HG03280 (cell line): ENCODE results near the gene RIMKLA.

Source experiments
- ATAC-seq: cut with Tn5 transposase; IDR thresholded peaks from one replicate; pipeline ENCODE4 v1.9.1; 2021; ENCODE audit warnings: mild to moderate bottlenecking, moderate library complexity; ENCODE audit not compliant: unreplicated experiment

The RIMKLA gene

DNA sequence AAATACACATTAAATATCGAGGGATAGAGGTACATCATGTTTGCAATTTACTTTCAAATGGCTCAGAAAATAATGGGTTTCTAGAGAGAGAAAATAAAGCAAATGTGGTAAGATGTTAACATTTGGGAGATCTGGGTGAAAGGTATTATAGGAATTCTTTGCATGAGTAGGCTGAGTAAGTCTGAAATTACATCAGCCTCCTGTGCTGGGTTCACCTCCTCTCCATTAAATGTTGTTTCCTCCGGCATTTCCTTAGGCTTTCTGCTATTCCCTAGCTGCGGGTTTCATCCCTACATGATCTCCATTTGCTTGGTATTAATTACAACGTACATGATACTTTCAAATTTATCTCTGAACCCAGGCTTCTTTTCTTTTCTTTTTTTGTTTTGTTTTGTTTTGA, 43.6 kb downstream of the RIMKLA start:
- no peak for ATAC-seq

DNA sequence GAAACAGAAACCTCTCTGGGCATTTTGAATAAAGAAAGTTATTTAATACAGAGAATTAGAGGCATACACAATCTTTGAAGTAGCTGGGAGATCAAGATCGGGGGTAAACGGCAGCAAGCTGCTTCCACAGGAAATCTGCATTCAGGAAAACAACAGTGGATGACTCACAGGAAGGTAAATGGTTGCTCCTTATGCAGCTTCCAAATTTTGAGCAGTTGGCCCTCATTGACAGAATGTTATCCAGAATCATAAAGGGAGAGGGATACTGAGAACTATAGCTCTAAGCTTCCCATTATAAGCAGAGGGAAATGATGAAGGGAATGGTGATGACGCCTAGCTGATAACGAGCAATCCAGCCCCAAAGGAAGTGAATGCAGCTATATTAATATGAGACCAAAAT, 46.6 kb downstream of the RIMKLA start:
- no peak for ATAC-seq

DNA sequence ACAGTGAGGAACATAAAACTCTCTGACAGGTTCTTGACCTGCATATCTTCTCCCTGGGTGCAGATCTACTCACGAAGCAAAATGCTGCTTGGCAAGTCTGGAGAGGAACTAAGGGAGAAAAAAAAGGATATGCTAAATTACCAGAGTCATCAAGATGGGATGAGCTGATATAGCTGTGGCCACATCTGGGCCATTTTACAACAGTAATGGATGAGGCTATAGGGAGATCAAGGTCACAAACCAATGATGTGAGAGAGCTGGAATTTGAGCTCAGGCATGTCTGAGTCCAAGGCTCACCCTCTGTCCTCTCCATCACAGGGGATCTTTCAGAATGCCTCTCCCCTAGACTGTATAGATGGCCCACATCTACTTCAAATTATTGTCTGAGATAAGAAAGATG, 49.0 kb downstream of the RIMKLA start:
- ATAC-seq, result no peak

DNA sequence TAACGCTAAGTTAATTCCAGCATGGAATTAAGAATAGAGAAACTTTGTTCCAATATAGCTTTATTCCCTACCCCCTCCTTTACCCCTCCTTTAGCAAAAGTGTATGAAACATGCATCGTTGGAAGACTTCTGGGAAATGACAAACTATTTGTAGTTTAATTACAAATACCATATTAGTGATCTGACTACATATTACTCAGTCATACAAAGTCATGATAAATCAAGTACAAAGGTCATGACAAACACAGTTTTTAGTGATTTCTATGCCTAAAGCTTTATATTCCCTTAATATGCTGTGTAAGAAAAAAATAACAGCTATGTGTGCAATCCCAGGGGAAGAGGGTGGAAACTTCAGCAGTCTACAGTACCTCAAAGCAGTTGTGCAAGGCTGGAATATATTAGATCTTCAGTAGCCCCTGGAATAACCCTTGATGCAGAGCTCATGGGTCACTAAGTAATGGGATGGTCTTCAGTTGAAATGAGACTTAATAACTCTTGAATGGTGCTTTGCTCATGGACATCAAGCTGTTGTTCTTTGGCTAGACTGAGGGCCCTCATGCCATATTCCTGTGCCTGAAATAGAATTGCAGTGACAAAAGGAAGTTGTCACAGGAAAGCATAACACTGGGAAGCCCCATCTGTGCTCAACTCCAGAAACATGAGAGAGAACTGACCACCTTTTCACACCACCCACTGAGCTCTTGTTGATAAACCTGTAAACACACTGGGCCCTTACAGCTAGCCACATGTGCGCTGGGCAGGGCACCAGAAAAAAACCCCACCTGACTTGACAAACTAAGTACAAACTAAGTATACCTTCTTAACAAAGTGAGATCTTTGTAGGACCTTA, 49.9 kb downstream of the RIMKLA start:
- ATAC-seq, result no peak

DNA sequence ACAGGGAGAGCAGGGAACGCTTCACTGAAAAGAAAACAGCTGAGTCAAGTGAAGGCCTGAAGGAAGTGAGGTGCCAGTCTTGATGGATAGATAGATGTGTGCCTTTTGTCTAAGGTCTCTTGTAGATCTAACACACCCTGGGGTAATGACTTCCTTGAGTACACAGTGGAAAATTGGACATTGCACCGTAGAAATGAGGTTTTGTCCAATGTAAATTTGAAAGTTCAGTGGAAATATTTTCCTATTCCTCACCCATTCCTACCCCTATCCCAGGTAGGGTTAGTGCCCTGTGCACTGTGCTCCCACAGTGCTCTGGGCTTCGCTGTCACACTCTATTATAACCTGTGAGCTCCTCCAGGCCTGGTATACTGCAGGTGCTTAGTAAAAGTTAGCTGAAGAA, 50.9 kb downstream of the RIMKLA start:
- ATAC-seq, result no peak

DNA sequence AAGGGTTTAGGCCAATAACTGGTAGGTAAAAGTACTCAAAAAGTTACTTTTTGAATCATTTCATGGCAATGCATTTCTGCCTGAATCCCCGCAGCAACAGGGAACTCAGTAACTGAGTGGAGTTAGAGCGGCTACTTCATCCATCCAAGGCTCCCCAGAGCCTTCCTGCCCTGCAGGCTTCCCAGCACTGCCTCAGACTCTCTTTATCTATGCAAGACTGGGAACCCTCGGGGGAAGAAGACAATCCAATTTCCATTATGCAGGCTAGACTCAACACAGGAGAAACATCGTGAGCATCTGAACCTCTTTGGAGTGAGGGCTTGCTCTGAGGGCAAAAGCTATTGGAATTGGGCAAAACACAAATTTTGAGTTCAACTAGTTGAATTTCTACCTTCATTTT, 52.1 kb downstream of the RIMKLA start:
- ATAC-seq, result no peak

DNA sequence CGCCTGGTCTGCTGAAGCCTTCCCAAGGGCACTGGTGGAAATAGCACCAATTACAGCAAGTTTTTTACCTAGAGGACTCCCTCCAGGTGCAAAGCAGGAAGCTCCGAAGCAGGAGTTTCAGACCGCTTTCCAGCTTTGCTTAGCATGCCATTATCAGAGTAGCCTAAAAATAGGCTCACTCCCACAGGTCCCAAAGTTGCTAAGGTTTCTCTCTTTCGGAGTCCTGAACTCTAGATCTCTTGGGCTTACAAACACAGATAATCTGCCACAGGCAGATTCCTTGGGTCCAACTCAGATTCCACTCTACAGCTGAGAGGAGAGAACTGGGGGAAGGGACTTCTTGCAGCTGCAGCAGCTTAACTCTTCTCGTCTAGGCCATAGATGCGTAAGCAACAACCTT, 52.8 kb downstream of the RIMKLA start:
- ATAC-seq, result no peak

DNA sequence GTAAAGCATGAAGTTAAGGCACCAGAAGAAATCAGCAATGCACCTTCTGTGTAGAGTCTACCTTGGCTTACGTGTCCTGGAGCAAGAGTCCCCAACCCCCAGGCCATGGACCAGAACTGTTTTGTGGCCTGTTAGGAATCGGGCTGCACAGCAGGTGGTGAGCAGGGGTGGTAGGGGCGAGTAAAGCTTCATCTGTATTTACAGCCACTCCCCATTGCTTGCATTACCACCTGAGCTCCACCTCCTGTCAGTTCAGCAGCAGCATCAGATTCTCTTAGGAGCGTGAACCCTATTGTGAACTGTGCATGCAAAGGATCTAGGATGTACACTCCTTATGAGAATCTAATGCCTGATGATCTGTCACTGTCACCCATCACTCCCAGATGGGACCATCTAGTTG, 53.7 kb downstream of the RIMKLA start:
- ATAC-seq, result no peak

DNA sequence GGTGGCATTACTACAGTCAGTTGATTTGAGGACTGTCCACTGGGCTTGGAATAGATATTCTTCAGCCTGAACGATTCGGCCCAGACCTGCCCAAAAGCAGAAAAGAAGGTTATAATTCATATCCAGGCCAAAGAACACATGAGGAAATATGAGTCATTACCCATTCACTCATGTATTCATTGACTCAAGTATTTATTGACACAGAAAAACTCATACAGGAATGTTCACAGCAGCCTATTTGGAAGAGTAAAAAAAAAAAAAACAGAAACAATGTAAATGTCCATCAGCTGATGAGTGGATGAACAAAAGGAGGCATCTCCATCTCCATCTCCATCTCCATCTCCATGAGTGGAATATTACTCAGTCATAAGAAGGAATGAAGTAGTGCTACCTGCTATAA, 59.3 kb downstream of the RIMKLA start:
- ATAC-seq, result no peak

DNA sequence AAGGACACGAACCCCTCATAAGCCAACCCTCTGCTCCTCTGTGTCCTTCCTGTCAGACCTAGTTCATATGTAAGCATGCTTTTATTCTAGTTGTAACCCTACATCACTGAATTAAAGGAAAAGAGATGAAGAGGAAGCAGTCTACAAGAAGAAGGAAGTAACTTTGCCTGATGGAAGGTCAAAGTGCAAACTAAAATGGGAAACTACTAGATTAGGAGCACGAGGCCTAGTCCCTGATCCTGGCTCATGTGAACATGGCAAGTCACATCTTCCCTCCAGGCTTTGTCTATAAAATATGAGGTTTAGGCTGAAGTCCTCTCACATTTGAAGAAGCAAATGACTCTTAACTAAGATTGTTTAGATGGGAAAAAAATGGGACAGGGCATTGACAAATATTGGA, 62.1 kb downstream of the RIMKLA start:
- no peak for ATAC-seq

DNA sequence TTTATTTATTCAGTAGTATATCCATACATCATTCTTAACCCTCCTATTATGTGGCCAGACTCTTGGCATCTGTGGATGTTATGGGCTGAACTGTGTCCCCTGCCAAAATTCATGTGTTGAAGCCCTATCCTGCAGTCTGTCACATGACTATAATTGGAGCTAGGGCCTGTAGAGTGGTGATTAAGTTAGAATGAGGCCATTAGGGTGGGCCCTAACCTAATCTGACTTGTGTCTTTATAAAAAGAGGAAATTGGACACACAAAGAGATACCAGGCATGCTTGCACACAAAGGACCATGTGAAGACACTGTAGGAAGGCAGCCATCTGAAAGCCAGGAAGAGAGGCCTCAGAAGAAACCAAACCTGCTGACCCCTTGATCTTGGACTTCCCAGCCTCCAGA, 68.7 kb downstream of the RIMKLA start:
- ATAC-seq, result no peak

DNA sequence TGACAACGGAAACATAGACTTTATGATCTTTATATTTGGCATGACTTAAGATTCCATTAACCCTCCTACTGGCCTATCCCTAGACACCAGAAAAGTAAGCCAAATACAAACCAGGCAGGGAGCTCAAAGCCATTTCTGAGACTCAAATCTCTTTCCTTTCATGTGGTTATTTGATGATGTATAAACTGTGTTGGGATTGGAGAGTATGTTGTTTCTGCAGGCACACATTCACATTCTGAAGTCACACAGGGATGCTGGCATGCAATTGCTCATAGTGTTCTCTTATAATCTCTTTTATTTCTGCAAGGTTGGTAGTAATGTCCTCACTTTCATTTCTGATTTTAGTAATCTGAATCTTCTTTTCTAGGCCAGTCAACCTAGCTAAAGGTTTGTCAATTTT, 69.5 kb downstream of the RIMKLA start:
- no peak for ATAC-seq

DNA sequence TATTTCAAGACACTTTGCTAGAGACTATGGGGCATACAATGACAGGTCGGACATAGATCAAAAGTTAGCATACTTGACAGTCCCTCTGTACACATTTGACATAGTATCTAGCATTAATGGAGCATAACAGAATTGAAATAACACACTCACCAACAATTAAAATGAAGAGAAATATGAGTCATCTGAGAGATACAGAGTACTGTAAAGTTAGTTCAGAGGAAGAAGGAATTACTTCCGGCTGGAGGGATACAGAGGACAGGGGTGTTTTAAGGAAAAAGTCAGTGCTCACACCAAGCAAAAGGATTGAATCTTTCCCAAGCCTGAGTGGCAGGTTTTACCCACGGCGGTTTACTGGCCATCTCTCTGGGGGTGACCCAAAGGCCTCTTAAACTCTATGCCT, 72.8 kb downstream of the RIMKLA start:
- ATAC-seq, result no peak

DNA sequence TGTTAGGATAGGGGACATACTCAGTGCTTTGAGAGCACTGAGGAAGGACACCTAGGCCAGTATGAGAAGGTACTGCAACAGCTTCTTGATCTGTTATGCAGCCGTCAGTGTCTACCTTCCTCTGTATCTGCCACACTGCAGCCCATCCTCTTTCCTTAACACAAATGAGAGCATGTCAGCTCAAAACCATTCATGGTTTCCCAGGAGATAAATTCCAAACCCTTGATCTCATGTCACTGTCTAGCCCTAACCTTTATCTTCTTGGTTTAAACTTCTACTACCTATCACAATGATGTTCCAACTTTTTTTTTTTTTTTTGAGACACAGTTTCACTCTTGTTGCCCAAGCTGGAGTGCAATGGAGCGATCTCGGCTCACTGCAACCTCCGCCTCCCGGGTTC, 73.8 kb downstream of the RIMKLA start:
- ATAC-seq, result no peak

DNA sequence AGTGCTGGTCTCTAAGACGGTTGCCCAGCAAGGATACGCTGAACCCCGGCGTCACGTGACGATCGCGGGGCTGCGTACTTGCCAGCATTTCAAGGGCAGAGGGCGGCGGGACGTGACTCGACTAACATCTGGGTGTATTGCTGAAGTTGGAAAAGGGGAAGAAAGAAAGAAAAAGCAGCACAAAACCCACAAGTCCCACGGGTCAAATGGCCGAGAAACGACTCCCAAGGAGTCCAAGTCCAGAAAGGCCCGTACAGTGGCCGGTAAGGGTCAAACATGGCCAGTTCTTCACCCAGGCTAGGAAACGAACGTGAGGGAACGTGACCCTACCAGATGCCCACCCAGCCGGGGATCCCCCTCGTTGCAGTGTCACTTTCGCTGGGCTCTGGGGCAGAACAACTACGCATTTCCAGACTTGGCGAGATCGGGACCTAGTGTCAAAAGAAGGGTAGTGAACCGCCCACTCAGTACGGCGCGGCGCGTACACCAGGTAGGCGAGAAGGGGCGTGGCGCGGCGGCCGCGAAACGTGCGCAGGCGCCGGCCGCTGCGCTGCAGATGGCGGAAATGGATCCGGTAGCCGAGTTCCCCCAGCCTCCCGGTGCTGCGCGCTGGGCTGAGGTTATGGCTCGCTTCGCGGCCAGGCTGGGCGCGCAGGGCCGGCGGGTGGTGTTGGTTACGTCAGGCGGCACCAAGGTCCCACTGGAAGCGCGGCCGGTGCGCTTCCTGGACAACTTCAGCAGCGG, 75.6 kb downstream of the RIMKLA start, which contains the start of the genes PPCS and ZMYND12:
TSS of gene PPCS (plus strand) at position 534 of the 744 bp plus-strand sequence. CDS start at position 557, 23 bp downstream.
TSS of gene ZMYND12 (minus strand) at position 13 of the 744 bp plus-strand sequence. CDS start 25 bp downstream, outside the sequence.
- peak; percentile 86 for ATAC-seq

DNA sequence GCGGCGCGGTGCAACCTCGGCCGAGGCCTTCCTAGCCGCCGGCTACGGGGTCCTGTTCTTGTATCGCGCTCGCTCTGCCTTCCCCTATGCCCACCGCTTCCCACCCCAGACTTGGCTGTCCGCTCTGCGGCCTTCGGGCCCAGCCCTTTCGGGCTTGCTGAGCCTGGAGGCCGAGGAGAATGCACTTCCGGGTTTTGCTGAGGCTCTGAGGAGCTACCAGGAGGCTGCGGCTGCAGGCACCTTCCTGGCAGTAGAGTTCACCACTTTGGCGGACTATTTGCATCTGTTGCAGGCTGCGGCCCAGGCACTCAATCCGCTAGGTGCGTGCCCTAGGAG, 76.1 kb downstream of the RIMKLA start:
- peak; percentile 64 for ATAC-seq

DNA sequence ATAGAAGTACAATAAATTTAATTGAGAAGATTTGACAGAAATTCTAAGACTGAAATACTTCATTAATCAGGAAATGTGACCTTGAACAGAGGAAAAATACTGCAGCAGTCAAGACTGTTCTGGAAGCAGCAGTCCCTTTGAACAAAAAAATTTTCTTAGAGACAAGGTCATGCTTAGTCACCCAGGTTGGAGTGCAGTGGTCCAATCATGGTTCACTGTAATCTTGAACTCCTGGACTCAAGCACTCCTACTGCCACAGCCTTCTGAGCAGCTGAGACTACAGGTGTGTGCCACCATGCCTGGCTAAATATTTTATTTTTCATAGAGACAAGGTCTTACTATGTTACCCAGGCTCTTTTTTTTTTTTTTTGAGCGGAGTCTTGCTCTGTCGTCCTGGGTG, 80.6 kb downstream of the RIMKLA start:
- no peak for ATAC-seq

DNA sequence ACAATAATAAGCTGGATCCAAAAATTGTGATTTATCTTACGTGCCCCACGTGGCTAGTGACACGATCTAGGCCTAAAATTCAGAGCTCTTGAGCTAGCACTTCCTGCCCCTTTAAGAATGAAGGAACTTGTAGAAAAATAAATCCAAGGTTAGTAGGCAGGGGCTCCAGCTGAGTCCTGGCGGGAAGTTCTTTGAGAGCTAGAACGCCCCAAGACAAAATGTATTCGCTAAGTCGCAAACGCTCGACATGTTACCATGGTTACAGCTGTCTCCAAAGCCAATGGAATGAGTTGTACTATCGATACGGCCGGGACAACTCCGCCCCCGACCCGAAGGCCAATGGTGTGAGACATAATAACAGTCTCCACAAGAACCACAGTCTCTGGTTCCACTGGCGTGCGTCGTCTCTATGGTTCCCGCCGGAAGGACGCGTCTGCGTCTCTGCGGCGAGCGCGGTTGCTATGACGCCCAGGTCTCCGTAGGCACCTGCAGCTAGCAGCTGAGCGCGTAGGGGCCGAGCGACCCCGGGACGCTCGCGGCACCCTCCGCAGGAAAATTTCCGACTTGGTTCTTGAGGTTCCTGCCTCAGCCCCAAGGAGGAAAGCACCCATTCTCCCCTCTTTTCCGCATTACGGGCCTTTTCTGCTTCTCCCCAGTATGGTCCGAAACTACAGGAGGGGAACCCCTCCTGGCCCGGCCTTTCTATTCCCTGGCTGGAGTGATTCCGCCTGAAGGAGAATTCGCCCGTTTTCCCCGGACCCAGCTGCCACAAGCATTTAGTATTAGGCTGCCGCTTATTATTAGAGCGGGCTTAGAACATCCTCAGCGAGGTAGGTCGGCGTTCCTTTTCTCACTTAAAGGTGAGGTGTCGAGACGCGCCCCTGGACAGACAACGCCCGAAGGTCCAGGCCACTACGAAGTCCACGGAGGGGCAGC, 82.5 kb downstream of the RIMKLA start, which contains the start of gene CCDC30:
TSS of gene CCDC30 (plus strand) at position 459 of the 936 bp plus-strand sequence. CDS start 17,266 bp downstream, outside the sequence.
- peak; percentile 98 for ATAC-seq

DNA sequence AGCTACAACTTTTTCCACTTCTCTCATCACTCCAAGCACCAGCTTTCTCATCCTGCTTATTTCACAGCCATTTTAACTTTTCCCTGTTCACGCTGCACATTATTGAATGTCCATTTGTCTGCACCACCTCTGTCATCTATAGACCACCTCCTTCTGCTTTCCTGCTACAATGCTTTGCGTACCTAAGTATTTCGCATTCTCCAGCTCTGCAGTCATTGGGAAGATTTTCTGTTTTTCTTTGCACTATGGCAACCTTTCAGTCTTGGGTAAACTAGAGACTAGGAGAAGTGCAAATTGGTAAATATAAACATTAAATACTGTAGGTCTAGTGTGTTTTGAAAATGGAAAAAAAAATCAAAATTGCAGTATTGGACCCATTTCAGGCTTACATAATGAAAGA, 83.3 kb downstream of the RIMKLA start:
- ATAC-seq, result no peak

DNA sequence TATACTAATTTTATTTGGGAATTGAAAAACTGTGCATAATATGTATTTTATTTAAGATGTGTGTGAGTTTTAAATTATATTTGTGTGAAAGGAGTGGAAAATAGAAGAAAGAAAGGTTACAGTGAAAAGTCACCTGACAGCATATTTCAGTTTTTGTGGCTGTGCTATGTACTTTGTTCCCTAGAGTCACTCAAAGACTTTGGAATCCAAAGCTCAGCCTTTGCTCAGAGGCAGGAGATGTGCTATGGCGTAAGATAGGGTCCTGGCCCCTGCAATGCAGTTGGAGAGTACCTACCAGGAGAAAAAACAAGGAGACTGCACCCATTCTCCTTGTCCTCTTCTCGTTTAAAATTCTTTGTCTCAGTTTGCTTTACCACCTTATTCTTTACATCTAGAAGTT, 85.4 kb downstream of the RIMKLA start:
- ATAC-seq, result no peak

DNA sequence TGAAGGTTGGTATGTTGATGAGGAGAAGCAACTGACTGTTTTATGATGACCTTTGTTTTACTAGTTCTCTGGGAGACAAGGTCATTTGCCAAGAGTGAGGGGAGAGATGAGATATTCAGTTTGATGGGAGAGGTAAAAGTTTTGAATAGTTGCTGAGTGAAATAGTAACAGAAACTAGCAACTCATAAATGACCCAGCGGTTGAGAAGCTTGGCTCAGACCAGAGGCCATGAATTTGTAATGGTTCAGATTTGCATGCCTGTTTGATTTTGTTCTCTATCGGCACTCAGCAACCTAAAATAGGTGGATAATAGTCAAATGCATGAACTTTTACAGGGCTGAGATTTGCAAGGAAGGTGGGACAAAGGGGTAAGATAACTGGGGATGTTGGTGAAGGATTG, 89.1 kb downstream of the RIMKLA start:
- no peak for ATAC-seq
